LoVo (cell line): ENCODE results near the gene LAMA5.

Experiments
- DNase-seq: peaks from one replicate; pipeline ENCODE4 v3.0.0-alpha.2; 2016; ENCODE audit warnings: low spot score

LAMA5 gene

DNA sequence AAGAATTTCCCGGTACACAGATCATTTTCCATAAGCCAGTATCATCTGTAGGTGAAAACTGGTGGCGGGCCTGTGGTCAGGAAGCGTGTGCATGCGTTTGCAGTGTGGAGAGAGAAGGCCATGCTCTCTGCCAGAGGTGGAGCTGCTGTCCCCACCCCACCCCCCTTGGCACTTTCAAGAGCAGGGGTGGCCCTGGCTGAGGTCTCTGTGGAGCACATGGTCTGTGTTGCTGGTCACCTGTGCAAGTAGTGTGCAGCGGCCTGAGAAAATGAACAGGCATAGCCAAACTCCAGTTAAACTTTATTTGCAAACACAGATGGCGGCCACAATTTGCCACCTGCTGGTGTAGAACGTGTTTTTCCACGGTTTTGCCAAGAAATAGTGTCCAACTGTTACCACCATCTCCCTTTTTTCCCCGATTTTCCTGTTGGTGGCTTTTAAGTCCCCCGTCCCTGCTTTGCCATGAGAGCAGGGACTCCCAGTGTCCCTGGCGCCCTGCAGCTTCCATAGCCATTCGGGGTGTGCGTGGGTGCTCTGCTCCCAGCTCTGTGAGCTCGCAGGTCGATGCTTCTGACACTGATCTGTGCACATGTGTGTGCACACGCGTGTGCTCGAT lies 61.9 kb downstream of the LAMA5 start:
- no peak for DNase-seq

DNA sequence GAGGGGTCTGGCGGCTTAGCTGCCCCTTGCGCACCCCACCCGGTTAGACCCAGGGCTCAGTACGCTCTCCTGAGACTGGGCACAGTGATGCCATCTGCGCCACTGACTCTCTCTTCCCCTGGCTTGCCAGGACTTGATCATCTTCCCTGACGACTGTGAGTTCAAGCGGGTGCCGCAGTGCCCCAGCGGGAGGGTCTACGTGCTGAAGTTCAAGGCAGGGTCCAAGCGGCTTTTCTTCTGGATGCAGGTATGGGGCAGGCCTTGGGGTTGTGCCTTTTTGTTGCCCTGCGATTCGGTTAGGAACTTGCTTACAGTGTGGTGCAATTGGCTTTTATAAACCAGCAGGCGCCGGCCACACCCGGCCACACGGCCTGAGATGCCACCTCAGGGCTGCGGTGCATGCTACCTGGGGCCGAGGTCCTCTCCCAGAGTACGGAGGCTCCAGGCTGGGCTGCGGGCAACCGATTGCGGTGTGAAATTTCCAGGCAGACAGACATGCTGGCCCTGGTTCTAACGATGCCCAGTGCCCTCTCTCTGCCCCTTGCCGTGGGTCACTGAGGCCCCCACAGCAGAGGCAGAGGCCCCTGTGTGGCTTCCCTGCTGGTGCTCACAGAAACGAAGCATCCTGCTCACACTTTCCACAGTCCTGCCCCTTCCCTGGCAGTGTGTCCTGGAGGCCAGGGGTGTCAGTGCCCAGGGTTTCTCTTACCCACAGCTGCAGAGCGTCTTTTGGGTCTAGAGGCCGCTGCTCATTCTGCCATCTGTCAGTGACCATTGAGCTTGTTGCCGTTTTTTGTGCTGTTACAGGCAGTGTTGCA lies 62.6 kb downstream of the LAMA5 start:
- no peak for DNase-seq

DNA sequence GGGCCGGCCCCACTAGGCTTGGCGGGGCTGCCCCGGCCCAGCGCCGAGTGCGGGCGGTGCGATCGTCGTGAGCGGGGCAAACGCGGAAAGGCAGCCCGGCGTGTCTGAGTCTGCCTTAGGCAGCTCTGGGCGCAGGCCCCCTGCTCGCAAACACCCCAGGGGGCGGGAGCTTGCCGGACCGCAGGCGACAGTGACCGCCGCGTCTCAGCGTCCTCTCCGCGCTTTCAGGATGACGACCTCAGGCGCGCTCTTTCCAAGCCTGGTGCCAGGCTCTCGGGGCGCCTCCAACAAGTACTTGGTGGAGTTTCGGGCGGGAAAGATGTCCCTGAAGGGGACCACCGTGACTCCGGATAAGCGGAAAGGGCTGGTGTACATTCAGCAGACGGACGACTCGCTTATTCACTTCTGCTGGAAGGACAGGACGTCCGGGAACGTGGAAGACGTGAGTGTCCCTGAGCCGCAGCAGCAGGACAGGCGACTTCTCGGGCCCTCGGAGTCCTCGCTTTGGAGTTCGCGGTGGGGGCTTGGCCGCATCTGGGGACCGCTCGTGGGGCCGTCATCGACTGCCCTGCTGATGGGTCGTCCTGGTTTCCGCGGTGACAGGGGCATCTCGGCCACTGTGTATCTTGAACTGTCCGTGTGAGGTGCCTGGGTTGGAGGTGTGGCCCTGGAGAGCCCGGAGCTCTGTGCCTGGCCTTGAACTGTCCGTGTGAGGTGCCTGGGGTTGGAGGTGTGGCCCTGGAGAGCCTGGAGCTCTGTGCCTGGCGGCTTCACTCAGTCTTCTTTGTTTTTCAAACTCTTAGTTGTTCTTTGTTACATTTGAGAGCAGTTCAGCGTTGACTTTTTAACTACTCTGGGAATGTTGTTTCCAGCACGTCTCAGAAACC lies 63.5 kb downstream of the LAMA5 start:
- peak; percentile 28 for DNase-seq

GRCh38 chr20:62303062-62303339 lies 64.1 kb downstream of the LAMA5 start:
- DNase-seq = no peak

DNA sequence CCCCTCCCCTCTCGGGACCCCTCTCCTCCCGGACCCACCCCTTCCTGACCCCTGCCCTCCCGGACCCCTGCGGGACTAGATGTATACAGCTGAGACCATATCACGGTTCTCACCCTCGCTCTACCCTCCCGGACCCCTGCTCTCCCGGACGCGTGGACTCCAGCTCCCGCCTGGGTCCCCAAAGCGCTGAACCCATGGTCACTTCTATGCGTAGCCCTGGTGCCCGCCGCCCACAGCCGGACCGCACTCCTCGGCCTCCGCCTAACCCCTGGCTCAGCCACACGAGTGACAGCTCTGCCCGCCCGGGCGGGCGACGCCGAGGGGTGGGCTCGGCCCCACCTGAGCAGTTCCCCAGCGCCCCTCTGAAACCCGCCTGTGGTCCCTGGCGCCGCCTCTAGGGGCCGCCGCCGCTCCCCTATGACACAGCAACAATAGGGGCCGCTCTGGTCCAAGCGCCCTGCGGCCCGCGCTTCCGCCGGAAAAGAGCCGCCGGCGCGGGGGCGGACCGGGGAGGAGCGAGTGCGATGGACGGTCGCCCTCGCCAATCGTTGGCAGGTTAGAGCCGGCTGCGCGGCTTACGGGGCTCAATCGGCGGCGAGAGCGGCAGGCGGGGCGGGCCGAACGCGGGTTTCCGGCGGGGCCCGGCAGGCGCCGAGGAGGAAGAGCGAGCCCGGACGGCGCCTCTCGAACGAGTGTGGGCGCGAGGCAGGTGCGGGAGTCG lies 64.6 kb downstream of the LAMA5 start, which contains the start of gene ADRM1:
Gene ADRM1, plus strand, starts transcription at position 657 of the 721 bp plus-strand sequence. CDS start 572 bp downstream, outside the sequence.
- DNase-seq = peak; percentile 96

DNA sequence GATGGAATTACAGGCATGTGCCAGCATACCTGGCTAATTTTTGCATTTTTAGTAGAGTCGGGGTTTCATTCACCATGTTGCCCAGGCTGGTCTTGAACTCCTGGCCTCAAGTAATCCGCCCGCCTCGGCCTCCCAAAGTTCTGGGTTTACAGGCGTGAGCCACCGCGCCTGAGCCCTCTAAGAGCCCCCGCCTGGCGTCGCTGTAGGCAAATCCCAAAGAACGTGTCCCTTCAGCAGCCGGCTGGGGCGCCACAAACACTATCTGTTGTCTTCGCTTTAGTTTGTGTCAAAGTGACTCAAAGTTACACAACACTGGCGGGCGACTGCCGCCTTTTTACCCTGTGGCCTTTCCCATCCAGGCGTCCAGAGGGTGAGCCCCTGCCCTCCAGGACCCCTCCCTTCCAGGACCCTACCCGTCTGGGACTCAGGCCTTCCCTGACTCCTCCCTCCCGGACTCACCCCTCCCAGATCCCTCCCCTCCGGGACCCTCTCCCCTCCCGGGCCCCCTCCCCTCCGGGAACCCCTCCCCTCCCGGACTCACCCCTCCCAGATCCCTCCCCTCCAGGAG lies 65.3 kb downstream of the LAMA5 start:
- DNase-seq = peak; percentile 96

DNA sequence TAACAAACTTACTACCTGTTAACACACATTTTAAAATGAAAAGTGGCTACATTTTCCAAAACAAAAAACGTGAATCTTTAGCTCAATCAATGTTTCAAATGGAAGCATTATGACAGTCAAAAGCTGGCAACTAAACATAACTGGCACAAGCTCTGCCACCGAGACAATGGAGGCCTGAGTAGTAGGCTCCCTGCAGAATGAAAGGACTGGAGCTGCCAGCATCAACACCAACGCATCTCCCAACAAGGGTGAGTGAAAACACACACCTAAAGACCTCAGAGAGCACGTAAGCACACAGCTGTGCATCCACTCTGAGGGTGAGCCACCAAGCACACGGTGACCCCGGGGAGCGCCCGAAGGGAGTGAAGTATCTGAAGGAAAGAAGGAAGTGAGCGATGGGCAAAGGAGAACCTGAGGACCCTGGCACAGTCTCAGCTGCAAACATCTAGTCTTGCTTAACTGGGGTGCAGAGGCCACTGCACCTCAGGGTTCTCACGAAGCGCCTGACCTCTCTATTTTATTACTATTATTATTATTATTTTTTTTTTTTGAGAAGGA lies 65.9 kb downstream of the LAMA5 start:
- DNase-seq = no peak

DNA sequence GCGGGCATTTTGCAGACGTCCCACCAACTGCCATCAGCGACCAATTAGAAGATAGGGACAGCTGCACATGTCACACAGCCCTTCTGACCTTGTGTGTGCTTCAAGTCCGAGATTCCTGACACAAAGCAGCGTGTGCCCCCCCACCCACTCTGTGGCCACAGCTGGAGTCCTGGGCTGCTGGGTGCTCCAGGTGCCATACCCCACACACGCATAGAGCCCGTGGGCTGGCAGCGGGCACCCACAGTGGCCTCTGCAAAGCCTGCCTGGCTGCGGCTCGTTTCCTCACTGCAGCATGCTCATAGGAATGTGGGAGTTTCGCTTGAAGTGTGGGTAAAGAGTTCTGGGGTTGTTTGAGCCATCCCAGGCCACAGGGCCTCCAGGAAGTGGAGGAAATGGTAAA lies 66.8 kb downstream of the LAMA5 start:
- no peak for DNase-seq

DNA sequence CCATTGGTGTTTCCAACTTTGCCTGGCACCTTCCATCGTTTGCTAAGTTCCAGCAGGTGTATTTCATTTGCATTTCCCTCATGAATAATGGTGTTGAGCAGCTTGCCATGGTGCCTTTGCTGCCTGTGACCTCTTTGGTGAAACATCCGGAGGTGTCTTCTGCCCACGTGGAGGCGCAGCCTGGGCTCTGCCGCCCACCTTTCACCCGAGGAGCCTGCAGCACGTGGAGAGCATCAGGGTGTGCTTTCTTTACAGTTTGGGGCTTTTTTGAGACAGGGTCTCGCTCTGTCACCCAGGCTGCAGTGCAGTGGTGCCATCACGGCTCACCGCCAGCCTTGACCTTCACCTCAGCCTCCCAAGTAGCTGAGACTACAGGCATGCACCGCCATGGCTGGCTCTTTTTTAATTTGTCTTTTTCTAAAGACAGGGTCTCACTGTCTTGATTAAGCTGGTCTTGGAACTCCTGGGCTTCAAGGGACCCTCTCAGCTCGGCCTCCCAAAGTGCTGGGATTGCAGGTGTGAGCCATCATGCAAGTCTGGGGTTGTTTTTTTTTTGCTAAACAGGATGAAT lies 67.4 kb downstream of the LAMA5 start:
- DNase-seq = no peak

DNA sequence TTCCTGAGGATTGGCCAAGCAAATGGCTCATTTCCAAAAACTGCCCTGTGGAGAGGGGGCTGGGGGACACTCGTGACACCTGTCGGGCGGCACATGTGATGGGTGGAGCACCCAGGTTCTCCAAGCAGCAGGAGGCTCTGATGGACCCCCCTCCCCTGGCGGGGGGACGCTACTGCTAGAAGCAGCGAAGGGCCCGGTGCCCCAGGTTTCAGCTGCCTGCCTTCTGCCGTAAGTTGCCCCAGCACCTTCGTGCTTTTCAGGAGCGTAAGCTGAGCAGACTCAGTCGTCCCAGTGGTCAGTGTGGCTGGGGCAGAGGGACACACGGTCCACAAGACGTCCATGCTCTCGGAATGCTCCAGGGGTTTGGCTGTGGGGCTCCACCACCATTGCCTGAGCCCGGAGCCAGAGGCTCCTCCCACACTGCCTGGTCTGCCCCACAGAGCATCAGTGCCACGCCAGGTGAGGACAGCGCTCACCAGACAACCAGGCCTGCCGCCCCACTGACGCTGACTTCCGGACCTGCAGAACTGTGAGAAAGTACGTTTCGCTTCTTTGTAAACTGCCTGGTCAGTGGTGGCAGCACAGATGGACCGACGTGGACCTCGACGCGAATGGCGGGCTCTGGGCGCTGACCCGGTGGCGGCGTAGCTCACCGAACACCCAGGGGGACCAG lies 68.4 kb downstream of the LAMA5 start:
- DNase-seq = no peak

DNA sequence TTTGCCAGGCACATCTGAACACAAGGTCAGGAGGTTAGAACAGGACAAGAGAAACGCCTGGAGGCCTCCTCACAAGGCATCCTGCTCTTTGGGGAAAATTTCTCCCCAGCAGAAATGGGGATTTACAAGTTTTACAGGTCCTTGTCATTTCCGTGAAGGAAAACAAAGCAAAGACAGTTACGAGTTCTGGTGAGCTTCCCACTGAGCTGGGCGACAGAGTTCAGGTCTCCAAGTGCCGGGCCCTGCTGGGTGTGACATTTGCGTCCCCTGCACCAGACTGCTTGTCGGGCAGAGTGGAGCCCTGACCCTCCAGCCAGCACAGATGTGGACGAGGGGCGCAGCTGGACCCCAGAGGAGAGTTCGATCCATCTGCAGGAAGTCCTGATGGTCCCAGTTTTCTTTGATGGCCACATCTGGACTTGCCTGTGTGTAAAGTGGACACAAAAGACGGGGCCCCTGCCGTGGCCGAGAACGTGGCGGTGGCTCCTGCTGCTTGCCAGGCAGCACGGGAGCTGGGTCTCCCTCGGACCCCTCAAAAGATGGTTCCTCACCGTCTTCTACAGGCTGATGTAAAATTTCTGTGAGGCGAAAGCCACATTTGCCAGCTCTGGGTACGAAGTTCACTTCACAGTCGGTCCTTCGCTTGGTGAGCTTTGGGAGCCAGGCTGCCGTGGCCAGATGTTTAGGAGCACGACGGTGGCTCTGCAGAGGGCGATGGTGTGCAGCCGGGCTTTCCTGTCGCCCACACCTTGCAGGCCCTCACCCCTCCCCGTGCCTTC lies 69.5 kb downstream of the LAMA5 start:
- no peak for DNase-seq

DNA sequence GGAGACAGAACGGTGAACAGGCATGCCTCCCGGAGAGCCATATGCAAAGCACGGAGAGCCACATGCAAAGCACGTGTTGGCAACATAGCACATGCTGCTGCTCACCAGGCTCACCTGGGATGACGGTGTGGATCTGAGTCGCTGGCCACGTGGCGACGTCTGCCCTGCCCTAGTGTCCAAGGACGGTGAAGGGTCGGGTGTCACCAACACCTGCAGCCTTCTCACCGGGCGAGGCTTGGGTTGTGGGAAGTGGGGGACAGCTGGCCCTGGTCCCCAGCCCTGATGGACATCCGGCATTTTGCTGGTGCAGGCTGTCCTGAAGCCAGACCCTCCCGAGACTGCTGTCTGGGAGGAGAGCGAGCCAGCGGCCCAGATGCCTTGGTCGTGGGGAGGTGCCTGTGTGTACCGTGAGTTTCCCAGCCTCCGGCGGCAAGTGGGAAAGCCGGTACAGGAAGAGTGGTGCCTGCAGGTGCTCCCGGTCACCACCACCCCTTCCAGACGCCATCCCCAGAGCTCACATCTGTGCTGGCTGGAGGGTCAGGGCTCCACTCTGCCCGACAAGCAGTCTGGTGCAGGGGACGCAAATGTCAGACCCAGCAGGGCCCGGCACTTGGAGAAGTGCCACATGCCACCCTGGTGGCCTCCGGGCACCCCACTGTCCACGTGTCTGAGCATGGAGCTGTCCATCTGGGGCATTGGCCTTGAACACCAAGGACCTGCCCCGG lies 70.2 kb downstream of the LAMA5 start:
- no peak for DNase-seq

DNA sequence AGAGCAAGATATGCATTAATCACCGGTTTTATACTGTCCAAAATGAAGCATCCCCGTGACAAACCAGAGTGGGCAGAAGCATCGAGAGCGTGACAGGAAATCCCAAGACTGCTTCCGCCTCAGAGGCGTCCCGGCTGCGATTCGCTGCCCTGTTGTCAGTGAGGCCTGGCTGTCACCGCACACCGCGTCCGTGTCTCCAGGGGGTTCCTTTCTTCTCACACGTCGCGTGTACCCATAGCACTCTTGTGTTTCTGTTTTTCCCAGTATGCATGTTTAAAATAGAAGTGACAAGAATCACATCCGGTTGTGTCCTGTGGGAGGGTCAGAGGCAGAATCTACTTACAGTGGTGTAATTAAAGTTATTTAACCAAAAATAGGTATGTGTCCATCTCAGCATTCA lies 72.6 kb downstream of the LAMA5 start:
- no peak for DNase-seq

GRCh38 chr20:62293946-62294345 lies 73.2 kb downstream of the LAMA5 start:
- DNase-seq = no peak

DNA sequence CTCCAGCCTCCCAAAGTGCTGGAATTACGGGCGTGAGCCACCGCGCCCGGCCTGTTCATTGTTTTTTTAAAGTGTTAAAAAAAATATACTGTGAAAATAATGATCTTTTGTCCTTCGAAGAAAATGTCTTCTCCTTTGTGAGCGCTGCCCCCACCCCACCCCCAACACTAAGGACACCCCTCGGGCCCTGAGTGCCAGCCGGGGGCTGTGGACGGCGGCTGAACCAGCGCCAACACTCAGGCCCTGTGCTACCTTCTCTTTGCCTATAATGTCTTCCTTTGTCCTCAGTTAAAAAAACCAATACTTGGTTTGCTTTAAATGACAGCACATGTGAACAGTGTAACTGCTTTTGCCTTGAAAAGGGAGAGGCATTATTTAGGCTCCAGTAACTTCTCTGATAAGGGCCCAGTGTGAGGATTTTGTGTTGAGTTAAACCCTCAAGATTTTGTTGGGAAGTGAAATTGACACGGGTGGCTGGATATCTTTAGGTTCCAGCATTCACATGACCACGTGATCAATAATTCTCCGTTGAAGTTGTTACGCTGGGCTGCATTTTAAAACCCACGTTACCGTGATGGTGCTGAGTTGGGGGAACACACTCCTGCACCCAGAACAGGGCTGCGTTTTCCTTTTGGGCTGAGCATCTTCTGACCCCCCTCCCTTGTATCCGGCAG lies 73.9 kb downstream of the LAMA5 start:
- DNase-seq = no peak

- DNase-seq = no peak
Measured at GRCh38 chr20:62292108-62292507, 75.0 kb downstream of the LAMA5 start.

- no peak for DNase-seq
Measured at GRCh38 chr20:62291251-62292066, 75.7 kb downstream of the LAMA5 start.

DNA sequence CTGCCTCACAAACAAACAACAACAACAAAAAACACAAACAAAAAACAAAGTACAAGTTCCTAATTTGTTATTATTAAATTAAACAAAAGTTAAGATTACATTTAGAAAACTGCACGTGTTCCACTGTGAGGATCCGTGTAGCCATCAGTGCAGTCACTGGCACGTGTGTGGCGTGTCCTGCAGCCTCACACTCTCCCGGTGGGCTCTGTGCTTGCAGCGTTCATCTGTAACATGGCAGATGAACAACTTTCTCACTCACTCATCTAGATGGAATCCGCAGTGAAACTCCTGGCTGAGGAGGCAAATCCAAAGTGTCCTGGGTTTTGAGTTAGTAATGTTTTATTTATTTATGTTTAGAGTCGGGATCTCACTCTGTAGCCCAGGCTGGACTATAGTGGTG lies 77.2 kb downstream of the LAMA5 start:
- DNase-seq = no peak
